Chondrocyte (in vitro differentiated cells): ENCODE data around the gene ZFHX3. TPM values are rescaled to one million over a fixed set of nuclear protein-coding genes. Genes with fewer than 3 reads are reported as not detected.
A peak's percentile ranks its signal among the peaks of the same experiment; 100 is the strongest.

Experiments
- DNase-seq: peaks from one replicate; pipeline ENCODE4 v3.0.0; 2021; ENCODE audit warnings: mixed read lengths, low spot score
- H3K27ac Mint-ChIP-seq: one replicate; pipeline ENCODE4 v1.8.0; 2021; ENCODE audit warnings: mild to moderate bottlenecking, moderate library complexity, mixed read lengths; ENCODE audit not compliant: unreplicated experiment
- H3K27me3 Mint-ChIP-seq: 2 replicates; pipeline ENCODE4 v1.8.0; 2021; ENCODE audit warnings: low read depth, mixed read lengths
- H3K36me3 Mint-ChIP-seq: 2 replicates; pipeline ENCODE4 v1.8.0; 2021; ENCODE audit warnings: low read depth, mixed read lengths
- H3K4me1 Mint-ChIP-seq: 2 replicates; pipeline ENCODE4 v1.8.0; 2021; ENCODE audit warnings: low read depth, mild to moderate bottlenecking, mixed read lengths
- H3K4me3 Mint-ChIP-seq: one replicate; pipeline ENCODE4 v1.8.0; 2021; ENCODE audit warnings: mild to moderate bottlenecking, moderate library complexity, mixed read lengths; ENCODE audit not compliant: unreplicated experiment
- H3K9me3 Mint-ChIP-seq: 2 replicates; pipeline ENCODE4 v1.8.0; 2021; ENCODE audit warnings: low read depth, mixed read lengths
- CTCF ChIP-seq: fragments of 200-600 bp; sonication (generic); IDR thresholded peaks from 2 replicates; pipeline ENCODE4 v1.5.0; 2021; ENCODE audit warnings: antibody characterized with exemption, mild to moderate bottlenecking, moderate library complexity
- long read RNA-seq: library from polyadenylated mRNA; stranded (forward); transcript quantifications from one replicate; pipeline ENCODE4 v2.0.0, GENCODE V29; 2021
- total RNA-seq: library from RNA; stranded (reverse); gene quantifications from 3 replicates; pipeline ENCODE4 v1.2.1, GENCODE V29; 2021

Gene ZFHX3
- total RNA-seq: 74.4 to 91.0 TPM (median 86.8 TPM) in 3 replicates
- long read RNA-seq, partial matches to known transcripts: 7 of 22 reads
- long read RNA-seq, other reads (novel, unspliced or antisense): 15 of 22 reads

GRCh38 chr16:73047536-73048291 lies at the start of gene ZFHX3:
Gene ZFHX3, minus strand, starts transcription at chr16:73048128. Its CDS starts 87,983 bp downstream, at chr16:72960145.
- peak within 1 kb of the TSS; percentile 97 for H3K27ac Mint-ChIP-seq
- H3K9me3 Mint-ChIP-seq: no peaks in the 10 kb centered on the region
- peak; percentile 64 for TF ChIP-seq CTCF
- peaks cover 48% of the 10 kb centered on the region for H3K4me1 Mint-ChIP-seq
- no peaks in the 10 kb centered on the region for H3K27me3 Mint-ChIP-seq
- H3K36me3 Mint-ChIP-seq: peaks cover 2% of the 10 kb centered on the region
- peak within 1 kb of the TSS; percentile 94 for H3K4me3 Mint-ChIP-seq
- DNase-seq: no peak

GRCh38 chr16:73096510-73096909 lies 48.6 kb upstream of the ZFHX3 start:
- Mint-ChIP-seq H3K27ac (no peak overlapping the region), H3K4me3 (no peak overlapping the region), H3K9me3 (no peaks in the 10 kb centered on the region), H3K36me3 (peaks cover 1% of the 10 kb centered on the region), H3K27me3 (no peaks in the 10 kb centered on the region), H3K4me1 (peaks cover 51% of the 10 kb centered on the region)
- DNase-seq: no peak
- TF ChIP-seq CTCF: no peak

- Mint-ChIP-seq H3K9me3 (no peaks in the 10 kb centered on the region), H3K36me3 (peaks cover 1% of the 10 kb centered on the region), H3K4me3 (peak overlapping the region; percentile 42), H3K27me3 (no peaks in the 10 kb centered on the region), H3K4me1 (peaks cover 56% of the 10 kb centered on the region), H3K27ac (peak overlapping the region; percentile 78)
- TF ChIP-seq CTCF: no peak
- no peak for DNase-seq
Measured at GRCh38 chr16:73095885-73096421, 48.0 kb upstream of the ZFHX3 start.

- H3K36me3 Mint-ChIP-seq: peaks cover 1% of the 10 kb centered on the region
- TF ChIP-seq CTCF: no peak
- H3K27me3 Mint-ChIP-seq: no peaks in the 10 kb centered on the region
- no peak for DNase-seq
- H3K27ac Mint-ChIP-seq: peak overlapping the region; percentile 93
- H3K4me3 Mint-ChIP-seq: no peak overlapping the region
- no peaks in the 10 kb centered on the region for H3K9me3 Mint-ChIP-seq
- H3K4me1 Mint-ChIP-seq: peaks cover 56% of the 10 kb centered on the region
Measured at GRCh38 chr16:73095142-73095820, 47.4 kb upstream of the ZFHX3 start.

- no peaks in the 10 kb centered on the region for H3K27me3 Mint-ChIP-seq
- peaks cover 1% of the 10 kb centered on the region for H3K36me3 Mint-ChIP-seq
- DNase-seq: no peak
- H3K4me3 Mint-ChIP-seq: peak overlapping the region; percentile 72
- H3K4me1 Mint-ChIP-seq: peaks cover 56% of the 10 kb centered on the region
- TF ChIP-seq CTCF: no peak
- no peaks in the 10 kb centered on the region for H3K9me3 Mint-ChIP-seq
- peak overlapping the region; percentile 93 for H3K27ac Mint-ChIP-seq
Measured at GRCh38 chr16:73094371-73094770, 46.4 kb upstream of the ZFHX3 start.
